GM21423 (cell line): ENCODE data around the gene GEMIN4.
A peak's percentile ranks its signal among the peaks of the same experiment; 100 is the strongest.
"Not testable (repeated sequence)": the region's sequence is repeated elsewhere in the genome, so short reads cannot be mapped to it uniquely, and the experiment has no call there.

ENCODE experiments used
- ATAC-seq: cut with Tn5 transposase; IDR thresholded peaks from one replicate; pipeline ENCODE4 v1.9.1; 2021; ENCODE audit warnings: mild to moderate bottlenecking, moderate library complexity; ENCODE audit not compliant: unreplicated experiment

Gene GEMIN4

DNA sequence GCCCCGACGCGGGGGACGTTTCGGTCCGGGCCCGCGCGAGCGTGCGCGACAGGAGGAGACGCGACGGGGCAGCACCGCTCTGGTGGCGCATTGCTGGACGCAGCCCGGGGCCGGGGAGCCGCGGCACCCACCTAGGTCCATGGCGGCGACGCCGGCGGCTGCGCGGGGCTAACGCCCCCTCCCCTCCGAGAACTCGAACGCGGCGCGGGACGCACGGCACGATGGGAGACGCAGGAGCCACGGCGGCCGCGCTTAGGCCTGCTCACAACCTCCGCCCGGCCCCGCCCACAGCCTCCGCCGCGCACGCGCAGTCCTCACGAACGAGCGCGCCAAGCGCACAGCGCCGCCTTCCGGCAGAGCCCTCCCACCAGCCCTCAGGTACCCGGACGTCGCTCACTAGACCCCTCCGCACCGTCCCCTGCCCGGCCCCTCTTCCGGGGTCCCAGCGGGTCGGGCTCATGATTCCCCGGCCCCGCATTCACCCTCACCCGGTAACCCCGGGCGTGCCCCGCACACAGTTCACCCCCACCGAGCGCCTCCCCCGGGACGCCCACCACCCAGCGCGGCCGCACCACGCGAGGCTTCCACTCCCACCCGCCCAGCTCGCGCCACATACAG is at the start of gene GEMIN4:
GEMIN4 (minus strand) TSS at position 263 of the 618 bp plus-strand sequence; CDS start at position 141, 122 bp downstream.
- peak; percentile 74 for ATAC-seq

GRCh38 chr17:801660-802059 is 49.6 kb upstream of the GEMIN4 start:
- ATAC-seq = no peak

DNA sequence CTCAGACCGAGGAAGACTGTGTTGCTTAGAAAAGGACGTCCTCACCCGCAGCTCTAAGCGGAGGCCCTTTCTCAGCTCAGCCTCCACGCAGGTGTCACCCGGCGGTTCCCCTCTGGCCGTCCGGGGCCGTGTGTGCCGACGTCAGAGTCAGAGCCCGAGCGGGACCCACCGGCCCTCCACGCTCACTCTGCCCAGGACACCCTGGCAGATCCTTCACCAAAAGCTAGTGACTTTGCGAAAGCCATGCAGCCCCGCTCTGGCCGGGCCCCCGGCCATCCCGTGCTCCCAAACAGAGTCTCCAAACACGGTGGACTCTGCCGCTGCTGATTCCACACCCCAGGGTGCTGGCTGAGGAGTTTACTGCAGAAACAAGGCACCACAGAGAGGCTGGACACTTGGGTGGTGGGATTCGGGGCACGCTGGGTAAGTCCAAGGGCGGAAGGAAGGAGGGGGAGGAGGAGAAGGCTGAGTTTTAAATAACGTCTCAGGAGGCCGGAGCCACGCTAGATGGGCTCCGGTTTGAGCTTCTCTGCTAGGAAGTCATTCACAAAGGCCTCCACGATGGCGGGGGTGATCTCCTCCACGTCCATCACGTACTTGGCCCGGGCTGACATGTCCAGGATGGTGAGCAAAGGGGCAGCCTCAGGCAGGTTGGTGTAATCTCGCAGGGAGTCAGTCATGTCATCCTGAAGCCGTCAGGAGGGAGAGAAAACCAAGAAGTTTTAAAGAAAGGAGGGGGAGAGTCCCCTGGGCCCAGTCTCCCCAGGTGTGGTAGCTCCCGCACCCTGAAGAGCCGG is 48.6 kb upstream of the GEMIN4 start:
- ATAC-seq = no peak

DNA sequence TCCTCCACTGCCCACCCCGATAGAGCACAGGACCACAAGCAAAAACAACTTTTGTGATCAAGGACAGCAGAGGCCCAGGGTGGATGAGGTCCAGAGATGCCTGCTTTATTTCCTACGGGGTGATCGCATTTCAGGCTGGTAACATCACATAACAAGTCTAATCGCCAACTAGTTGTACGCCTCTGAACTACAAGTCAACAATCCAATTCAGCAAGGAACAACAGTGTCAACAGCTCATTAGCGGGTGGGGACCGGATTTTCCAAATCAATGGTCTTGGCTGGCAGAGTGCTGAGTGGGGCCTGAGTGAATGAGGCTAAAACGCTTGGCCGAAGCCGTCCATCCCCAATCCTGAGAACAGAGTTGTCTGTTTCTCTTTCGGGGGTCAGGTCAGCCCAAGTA is 47.2 kb upstream of the GEMIN4 start:
- ATAC-seq = no peak

DNA sequence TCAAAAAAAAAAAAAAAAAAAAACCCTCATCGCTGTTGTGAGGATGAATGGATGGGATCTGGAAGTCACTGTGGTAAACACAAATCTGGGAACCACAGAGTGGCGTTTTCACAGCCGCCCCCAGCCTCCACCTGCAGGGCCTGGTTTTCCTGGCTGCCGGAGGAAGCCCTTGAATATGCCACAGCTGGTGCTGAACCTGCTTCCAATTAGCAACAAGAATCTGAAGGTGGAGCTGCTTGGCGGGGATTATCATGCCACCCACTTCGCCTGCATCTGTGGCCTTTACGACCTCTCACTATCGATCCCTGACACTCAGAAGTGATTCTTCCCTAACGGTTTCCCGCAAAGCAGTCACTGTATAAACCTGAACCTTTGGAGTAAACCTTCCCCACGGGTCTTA is 46.2 kb upstream of the GEMIN4 start:
- no peak for ATAC-seq

DNA sequence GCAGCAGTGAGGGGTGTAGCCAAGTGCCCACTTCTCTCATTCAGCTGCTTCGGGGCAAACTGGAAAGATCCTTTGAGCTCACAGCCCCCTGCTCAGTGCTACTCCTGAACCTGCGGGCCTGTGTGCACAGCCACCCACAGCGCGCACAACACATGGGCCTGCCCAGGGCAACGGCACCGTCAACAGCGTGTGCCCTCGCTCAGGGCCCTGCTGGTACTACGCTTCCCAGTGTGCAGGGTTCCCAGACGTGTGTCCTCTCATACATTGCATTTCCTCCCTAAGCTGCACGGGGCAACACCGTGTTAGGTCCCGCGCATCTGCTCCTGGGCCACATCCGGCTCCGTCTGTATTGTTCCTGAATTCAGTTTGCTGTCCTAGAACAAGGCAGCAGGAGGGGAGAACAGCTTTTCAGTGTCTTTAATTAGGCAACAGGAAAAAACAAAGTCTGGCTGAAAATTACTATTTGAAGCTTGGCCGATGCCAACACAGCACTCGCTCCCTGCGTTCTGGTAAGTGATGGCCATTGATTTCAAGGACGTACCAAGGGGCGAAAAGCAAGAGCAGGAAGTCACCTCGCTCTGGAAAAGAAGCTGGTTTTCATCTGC is 45.3 kb upstream of the GEMIN4 start:
- no peak for ATAC-seq

- no peak for ATAC-seq
Measured at GRCh38 chr17:796609-797008, 44.5 kb upstream of the GEMIN4 start.

DNA sequence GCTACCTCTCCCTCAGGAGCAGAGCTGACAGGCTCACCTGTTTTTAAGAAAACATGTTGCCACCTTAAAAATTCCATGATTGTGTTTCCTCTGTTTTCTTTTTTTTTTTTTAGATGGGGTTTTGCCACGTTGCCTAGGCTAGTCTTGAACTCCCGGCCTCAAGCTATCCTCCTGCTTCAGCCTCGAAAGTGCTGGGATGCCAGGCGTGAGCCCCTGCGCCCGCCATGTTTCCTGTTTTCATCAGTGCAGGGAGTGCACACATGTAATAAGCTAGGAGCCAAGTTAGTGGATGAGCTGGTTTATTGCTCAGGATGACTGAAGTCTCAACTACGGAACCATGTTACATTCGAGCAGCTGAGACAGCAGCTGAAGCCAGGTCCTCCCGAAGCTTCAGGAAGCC is 43.7 kb upstream of the GEMIN4 start:
- ATAC-seq = no peak

DNA sequence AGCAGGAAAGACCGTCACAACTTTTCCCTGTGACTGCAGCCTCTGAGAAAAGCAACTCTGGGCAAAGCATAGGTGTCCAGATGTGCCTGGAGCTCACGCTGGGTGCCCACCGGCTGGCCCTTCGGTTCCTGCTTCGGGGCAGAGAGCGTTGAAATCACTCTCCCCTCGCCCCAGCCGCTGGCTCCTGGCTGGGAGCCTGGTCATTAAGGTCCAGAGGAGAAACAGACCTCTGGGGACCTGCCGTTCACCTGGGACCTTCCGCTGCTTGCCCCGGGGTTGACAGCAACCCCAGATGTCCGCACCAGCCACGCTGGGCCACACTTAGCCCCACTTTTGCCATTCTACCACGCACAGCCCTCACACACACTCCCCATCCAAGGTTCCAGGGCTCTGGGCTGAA is 43.2 kb upstream of the GEMIN4 start:
- no peak for ATAC-seq

GRCh38 chr17:794876-795275 is 42.8 kb upstream of the GEMIN4 start:
- ATAC-seq = no peak

GRCh38 chr17:792277-792676 is 40.2 kb upstream of the GEMIN4 start:
- ATAC-seq = no peak

DNA sequence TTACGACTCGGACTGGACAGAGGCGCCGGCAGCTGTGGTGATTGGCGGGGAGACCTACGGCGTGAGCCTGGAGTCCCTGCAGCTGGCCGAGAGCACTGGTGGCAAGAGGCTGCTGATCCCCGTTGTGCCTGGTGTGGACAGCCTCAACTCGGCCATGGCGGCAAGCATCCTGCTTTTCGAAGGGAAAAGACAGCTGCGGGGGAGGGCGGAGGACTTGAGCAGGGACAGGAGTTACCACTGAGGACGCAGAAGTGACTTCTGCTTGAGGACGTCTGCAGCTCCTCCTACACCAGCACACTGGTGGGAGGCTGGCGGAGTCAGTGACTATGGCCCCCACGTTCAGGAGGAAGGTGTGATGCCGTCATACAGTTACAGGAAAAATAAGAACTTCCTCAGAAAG is 39.8 kb upstream of the GEMIN4 start:
- no peak for ATAC-seq

DNA sequence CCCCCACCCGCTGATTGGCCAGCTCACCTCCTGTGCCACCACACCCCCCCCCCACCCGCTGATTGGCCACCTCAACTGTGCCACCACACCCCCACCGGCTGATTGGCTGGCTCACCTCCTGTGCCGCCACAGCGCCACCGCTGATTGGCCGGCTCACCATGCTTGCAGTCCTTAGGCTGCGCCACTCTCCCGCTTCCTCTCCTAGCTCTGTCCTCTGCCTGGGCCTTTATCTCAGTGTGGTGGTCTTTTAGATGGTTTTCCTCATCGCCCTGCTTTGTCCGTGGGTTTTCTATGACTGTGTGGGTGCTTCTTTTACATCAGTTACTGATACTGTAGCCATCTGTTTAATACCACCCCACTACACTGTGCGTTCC is 38.8 kb upstream of the GEMIN4 start:
- not testable (repeated sequence) for ATAC-seq

DNA sequence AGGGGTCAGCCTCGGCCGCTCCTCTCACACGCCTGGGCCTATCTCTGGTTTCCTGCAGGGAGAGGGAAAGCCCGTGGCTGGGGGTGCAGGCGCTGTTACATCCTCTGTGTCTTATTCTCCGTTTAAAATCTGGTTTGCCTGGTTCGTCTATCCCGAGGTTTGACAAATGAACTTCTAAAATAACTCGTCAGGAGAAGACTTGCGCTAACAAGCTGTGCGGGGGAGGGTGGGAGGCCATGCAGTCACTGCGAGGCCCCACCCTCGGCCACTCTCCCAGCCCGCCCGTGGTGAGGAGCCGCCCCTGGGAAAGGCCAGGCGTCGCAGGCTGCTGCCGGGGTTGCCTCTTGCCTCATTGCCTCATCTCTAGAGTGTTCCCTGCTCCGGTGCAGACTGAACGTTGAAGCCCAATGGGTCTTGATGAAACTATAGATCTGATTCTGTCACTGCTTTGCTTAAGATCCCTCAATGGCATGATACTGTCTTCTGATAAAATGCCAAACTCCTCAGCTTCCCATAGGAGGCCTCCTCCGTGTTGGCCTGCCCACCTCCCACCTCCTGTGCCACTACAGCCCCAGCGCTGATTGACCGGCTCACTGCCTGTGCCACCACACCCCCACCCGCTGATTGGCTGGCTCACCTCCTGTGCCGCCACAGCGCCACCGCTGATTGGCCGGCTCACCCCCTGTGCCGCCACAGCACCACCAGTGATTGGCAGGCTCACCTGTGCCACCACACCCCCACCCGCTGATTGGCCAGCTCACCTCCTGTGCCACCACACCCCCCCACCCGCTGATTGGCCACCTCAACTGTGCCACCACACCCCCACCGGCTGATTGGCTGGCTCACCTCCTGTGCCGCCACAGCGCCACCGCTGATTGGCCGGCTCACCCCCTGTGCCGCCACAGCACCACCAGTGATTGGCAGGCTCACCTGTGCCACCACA is 38.1 kb upstream of the GEMIN4 start:
- ATAC-seq = not testable (repeated sequence)

GRCh38 chr17:789160-789840 is 37.2 kb upstream of the GEMIN4 start:
- ATAC-seq = no peak

DNA sequence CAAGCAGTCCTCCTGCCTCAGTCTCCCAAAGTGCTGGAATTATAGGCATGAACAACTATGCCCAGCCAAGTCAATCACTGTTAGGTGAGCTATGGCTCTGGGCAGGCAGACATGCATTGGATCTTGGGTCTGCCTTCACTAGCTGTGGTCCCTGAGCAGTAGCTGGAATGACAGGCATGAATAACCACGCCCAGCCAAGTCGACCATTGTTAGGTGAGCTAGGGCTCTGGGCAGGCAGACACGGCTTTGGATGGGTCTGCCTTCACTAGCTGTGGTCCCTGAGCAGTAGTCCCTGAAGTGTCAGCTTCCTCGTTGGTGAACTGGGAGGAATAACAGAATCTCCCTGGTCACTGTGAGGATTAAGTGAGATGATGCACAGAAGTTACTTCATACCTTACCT is 36.5 kb upstream of the GEMIN4 start:
- no peak for ATAC-seq

DNA sequence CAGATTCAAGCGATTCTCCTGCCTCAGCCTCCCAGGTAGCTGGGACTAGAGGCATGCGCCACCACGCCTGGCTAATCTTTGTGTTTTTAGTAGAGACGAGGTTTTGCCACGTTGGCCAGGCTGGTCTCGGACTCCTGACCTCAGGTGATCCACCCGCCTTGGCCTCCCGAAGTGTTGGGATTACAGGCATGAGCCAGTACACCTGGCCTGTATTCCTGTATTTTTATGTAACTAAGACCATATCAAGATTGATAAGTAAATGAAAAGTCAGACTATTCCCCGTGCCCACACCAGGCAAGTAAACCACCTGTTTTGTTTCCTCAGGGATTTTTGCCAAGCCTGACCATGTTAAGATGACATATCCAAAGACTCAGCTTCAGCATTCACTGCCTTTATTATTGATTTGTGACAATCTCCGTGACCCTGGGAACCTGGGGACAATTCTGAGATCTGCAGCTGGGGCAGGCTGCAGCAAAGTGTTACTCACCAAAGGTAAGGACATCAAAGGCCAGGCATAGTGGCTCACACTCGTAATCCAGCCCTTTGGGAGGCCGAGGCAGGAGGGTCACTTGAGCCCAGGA is 35.7 kb upstream of the GEMIN4 start:
- no peak for ATAC-seq

- ATAC-seq = not testable (repeated sequence)
Measured at GRCh38 chr17:785901-786300, 33.8 kb upstream of the GEMIN4 start.

GRCh38 chr17:784143-784542 is 32.1 kb upstream of the GEMIN4 start:
- ATAC-seq = no peak
